ENCODE data around the gene CDIP1. TPM values are rescaled to one million over a fixed set of nuclear protein-coding genes. Genes with fewer than 3 reads are reported as not detected.
A peak's percentile ranks its signal among the peaks of the same experiment; 100 is the strongest.

Gene CDIP1
- total and polyA plus RNA-seq, 10 of the 15 experiments (the other 5 are each of a cell fraction or from before 2014, with no cell fraction given), result 6.1 to 32.4 (median 13.6) TPM

DNA sequence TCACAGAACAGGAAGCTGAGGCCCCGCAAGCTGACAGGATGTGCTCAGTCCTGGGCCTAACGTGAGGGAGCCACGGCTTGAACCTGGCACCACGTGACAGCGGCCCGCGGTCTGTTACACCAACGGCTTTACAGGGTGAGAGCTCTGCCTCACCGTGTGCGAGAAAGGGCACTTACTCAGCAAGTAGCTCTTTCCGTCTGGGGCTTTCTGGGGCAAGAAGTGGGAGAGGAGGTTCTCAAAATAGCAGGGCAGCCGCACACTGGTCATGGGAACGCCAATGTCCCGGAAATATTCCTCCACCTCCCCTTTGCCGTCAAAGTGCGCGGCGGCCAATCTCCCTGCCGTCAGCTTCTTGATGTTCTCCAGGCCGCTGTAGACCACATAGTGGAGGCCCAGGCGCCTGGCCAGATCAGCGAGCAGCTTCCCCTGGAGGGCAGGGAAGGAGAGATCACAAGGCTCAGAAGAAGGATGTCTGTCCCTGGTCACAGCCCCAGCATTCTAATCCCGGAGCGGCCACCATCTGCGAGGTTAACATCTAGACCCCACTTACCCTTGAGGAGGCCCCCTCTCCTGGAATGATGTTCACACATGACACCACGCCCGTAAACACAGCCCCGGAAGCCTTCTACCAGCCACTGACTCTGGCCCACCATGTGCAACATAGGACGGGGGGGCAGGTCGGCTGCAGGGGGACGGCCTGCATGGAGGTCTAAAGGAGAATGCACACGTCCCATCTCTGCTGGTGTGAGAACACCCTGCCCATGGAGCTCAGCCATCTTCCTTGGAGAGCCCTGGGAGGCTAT is 72.4 kb downstream of the CDIP1 start:
- 88% methylated on average over 30 of the region's 32 CpGs for WGBS (ENCODE audit: insufficient coverage, insufficient replicate concordance, low lambda C conversion rate, missing lambda C conversion rate)
- RAD21 ChIA-PET (ENCODE audit: unreplicated experiment), result no interaction called here
- CTCF ChIA-PET, result no interaction called here
- no peak for TF ChIP-seq RB1 (IDR thresholded peaks at IDR 0.05; ENCODE audit: borderline replicate concordance)
- TF ChIP-seq POLR2A (IDR thresholded peaks at IDR 0.05; ENCODE audit: low read depth, low read length), result peak; percentile 25; the same call in 1 of the 2 replicates
- no peaks in the 10 kb centered on the region for H3K79me2 ChIP-seq (ENCODE audit: control insufficient read depth, insufficient read depth, low read length)
- no peaks in the 10 kb centered on the region; the same call in 1 of the 2 replicates for H4K20me1 ChIP-seq (ENCODE audit: control insufficient read depth, insufficient read depth)
- no peaks in the 10 kb centered on the region for H3K4me1 ChIP-seq (ENCODE audit: control insufficient read depth, insufficient read depth, low read length)
- H3K9ac ChIP-seq (ENCODE audit: control insufficient read depth, insufficient read depth, low read length), result no peak overlapping the region
- ATAC-seq (no peak), DNase-seq (ENCODE audit: low read depth, low spot score) (no peak), FAIRE-seq (no peak)
- no peak overlapping the region for H3K4me3 ChIP-seq
- H3K9me3 ChIP-seq (replicated peaks; ENCODE audit: control insufficient read depth, insufficient read depth, low read length), result no peaks in the 10 kb centered on the region
- no peaks in the 10 kb centered on the region for H3K27me3 ChIP-seq (replicated peaks in 1 of 2; ENCODE audit: control insufficient read depth in 2 of 2, insufficient read depth in 2 of 2, low read length in 1 of 2)
- peaks cover 5 to 11% of the 10 kb centered on the region in 2 experiments; a peak in 3 of 4 replicates for H3K36me3 ChIP-seq (ENCODE audit: control insufficient read depth in 2 of 2, insufficient read depth in 2 of 2, low read length in 1 of 2)
- POLR2A ChIA-PET, result no interaction called here
- intact Hi-C loops (cut with micrococcal nuclease; ENCODE audit: unreplicated experiment) (no loop called here), in situ Hi-C loops (cut with MboI) (no loop called here)
- no peak overlapping the region for H2AFZ ChIP-seq (ENCODE audit: control insufficient read depth, low read depth, low read length)
- H3K27ac ChIP-seq (ENCODE audit: control insufficient read depth, insufficient read depth), result no peak overlapping the region
- no TSS peak for BruUV-seq (replicated peaks)
- no peak overlapping the region for H3K4me2 ChIP-seq (ENCODE audit: control insufficient read depth, insufficient read depth)
- SMC1A ChIA-PET (ENCODE audit: uncharacterized antibody, unreplicated experiment), result no interaction called here

- intact Hi-C loops (cut with micrococcal nuclease; ENCODE audit: unreplicated experiment) (no loop called here), in situ Hi-C loops (cut with MboI) (no loop called here)
- no peaks in the 10 kb centered on the region for H3K79me2 ChIP-seq (ENCODE audit: control insufficient read depth, insufficient read depth, low read length)
- H3K9me3 ChIP-seq (replicated peaks; ENCODE audit: control insufficient read depth, insufficient read depth, low read length), result no peaks in the 10 kb centered on the region
- RAD21 ChIA-PET (ENCODE audit: unreplicated experiment), result no interaction called here
- peak; percentile 54; the same call in 1 of the 2 replicates for TF ChIP-seq POLR2A (IDR thresholded peaks at IDR 0.05; ENCODE audit: low read depth, low read length)
- no peak for TF ChIP-seq NR2F1 (conservative IDR thresholded peaks at IDR 0.05)
- no peak overlapping the region for H3K4me2 ChIP-seq (ENCODE audit: control insufficient read depth, insufficient read depth)
- H2AFZ ChIP-seq (ENCODE audit: control insufficient read depth, low read depth, low read length), result no peak overlapping the region
- SMC1A ChIA-PET (ENCODE audit: uncharacterized antibody, unreplicated experiment), result interaction anchor here (0.8 kb wide), 1 partner anchor 160 kb away, joined by 3 read pairs; no protein-coding TSS in a partner anchor
- WGBS (ENCODE audit: insufficient coverage, insufficient replicate concordance, low lambda C conversion rate, missing lambda C conversion rate), result 97% methylated on average over 22 of the region's 22 CpGs
- no peaks in the 10 kb centered on the region for H3K4me1 ChIP-seq (ENCODE audit: control insufficient read depth, insufficient read depth, low read length)
- CTCF ChIA-PET, result no interaction called here
- H3K36me3 ChIP-seq (ENCODE audit: control insufficient read depth in 2 of 2, insufficient read depth in 2 of 2, low read length in 1 of 2), result peaks cover 8 to 9% of the 10 kb centered on the region in 2 experiments; a peak in 3 of 4 replicates
- H3K27me3 ChIP-seq (replicated peaks in 1 of 2; ENCODE audit: control insufficient read depth in 2 of 2, insufficient read depth in 2 of 2, low read length in 1 of 2), result no peaks in the 10 kb centered on the region
- POLR2A ChIA-PET, result interaction anchor here (0.5 kb wide), 1 partner anchor 64 kb away, joined by 4 read pairs; no protein-coding TSS in a partner anchor
- H3K9ac ChIP-seq (ENCODE audit: control insufficient read depth, insufficient read depth, low read length), result no peak overlapping the region
- FAIRE-seq, result no peak
- no peak for ATAC-seq
- BruUV-seq (replicated peaks), result no TSS peak
- no peak for DNase-seq (ENCODE audit: low read depth, low spot score)
- H3K27ac ChIP-seq (ENCODE audit: control insufficient read depth, insufficient read depth), result no peak overlapping the region
- H4K20me1 ChIP-seq (ENCODE audit: control insufficient read depth, insufficient read depth), result no peaks in the 10 kb centered on the region; the same call in 1 of the 2 replicates
- H3K4me3 ChIP-seq, result no peak overlapping the region
Observed at GRCh38 chr16:4463522-4464163, 74.9 kb downstream of the CDIP1 start.

All from GM12878 (cell line).